Measurements from ENCODE around the gene CLEC3B.

Gene CLEC3B

GRCh38 chr3:45057557-45057956 is 31.5 kb downstream of the CLEC3B start:
- Histone ChIP-seq H3K4me1 (ENCODE audit: control extremely low read depth in 1 of 4, control insufficient read depth in 4 of 4, insufficient read depth in 4 of 4, low read length in 3 of 4) (peaks cover 0 to 2% (median 0%) of the 10 kb centered on the region in 4 experiments), H3K36me3 (ENCODE audit: control insufficient read depth in 4 of 4, insufficient read depth in 4 of 4, low read length in 3 of 4) (no peaks in the 10 kb centered on the region), H3K9me3 (ENCODE audit: control extremely low read depth in 1 of 5, control insufficient read depth in 4 of 5, insufficient read depth in 2 of 5, low read depth in 1 of 5, low read length in 4 of 5) (no peaks in the 10 kb centered on the region), H3K4me3 (ENCODE audit: control insufficient read depth in 1 of 7, extremely low read depth in 1 of 7, insufficient read depth in 4 of 7, low read depth in 2 of 7, low read length in 6 of 7) (no peak overlapping the region), H3K27me3 (replicated peaks in 2 of 5; ENCODE audit: control insufficient read depth in 4 of 5, insufficient read depth in 5 of 5, low read length in 4 of 5) (no peaks in the 10 kb centered on the region), H3K27ac (ENCODE audit: insufficient read depth in 1 of 2, low read depth in 1 of 2, low read length in 2 of 2, poor library complexity in 1 of 2, severe bottlenecking in 2 of 2) (no peak overlapping the region)
- WGBS (ENCODE audit: insufficient coverage): 100% methylated on average over 1 of the region's 3 CpGs
- POLR2A ChIA-PET: no interaction called here
- DNase-seq: no peak
- CTCF ChIA-PET: interaction anchor here (1.5 to 6.1 kb wide), 4 partner anchors 14 to 153 kb away, joined by 4 to 77 read pairs (median 12); no protein-coding TSS in a partner anchor

GRCh38 chr3:45059132-45059531 is 33.0 kb downstream of the CLEC3B start:
- ChIA-PET POLR2A (no interaction called here), CTCF (no interaction called here)
- H3K9me3 ChIP-seq (ENCODE audit: control extremely low read depth in 1 of 5, control insufficient read depth in 4 of 5, insufficient read depth in 2 of 5, low read depth in 1 of 5, low read length in 4 of 5): no peaks in the 10 kb centered on the region
- DNase-seq: no peak
- H3K36me3 ChIP-seq (ENCODE audit: control insufficient read depth in 4 of 4, insufficient read depth in 4 of 4, low read length in 3 of 4): no peaks in the 10 kb centered on the region
- no peak overlapping the region for H3K4me3 ChIP-seq (ENCODE audit: control insufficient read depth in 1 of 7, extremely low read depth in 1 of 7, insufficient read depth in 4 of 7, low read depth in 2 of 7, low read length in 6 of 7)
- H3K27ac ChIP-seq (ENCODE audit: insufficient read depth in 1 of 2, low read depth in 1 of 2, low read length in 2 of 2, poor library complexity in 1 of 2, severe bottlenecking in 2 of 2): no peak overlapping the region
- peaks cover 0 to 11% (median under 1%) of the 10 kb centered on the region in 4 experiments for H3K4me1 ChIP-seq (ENCODE audit: control extremely low read depth in 1 of 4, control insufficient read depth in 4 of 4, insufficient read depth in 4 of 4, low read length in 3 of 4)
- H3K27me3 ChIP-seq (replicated peaks in 2 of 5; ENCODE audit: control insufficient read depth in 4 of 5, insufficient read depth in 5 of 5, low read length in 4 of 5): no peaks in the 10 kb centered on the region
- WGBS (ENCODE audit: insufficient coverage): 100% methylated on average over 1 of the region's 2 CpGs

DNA sequence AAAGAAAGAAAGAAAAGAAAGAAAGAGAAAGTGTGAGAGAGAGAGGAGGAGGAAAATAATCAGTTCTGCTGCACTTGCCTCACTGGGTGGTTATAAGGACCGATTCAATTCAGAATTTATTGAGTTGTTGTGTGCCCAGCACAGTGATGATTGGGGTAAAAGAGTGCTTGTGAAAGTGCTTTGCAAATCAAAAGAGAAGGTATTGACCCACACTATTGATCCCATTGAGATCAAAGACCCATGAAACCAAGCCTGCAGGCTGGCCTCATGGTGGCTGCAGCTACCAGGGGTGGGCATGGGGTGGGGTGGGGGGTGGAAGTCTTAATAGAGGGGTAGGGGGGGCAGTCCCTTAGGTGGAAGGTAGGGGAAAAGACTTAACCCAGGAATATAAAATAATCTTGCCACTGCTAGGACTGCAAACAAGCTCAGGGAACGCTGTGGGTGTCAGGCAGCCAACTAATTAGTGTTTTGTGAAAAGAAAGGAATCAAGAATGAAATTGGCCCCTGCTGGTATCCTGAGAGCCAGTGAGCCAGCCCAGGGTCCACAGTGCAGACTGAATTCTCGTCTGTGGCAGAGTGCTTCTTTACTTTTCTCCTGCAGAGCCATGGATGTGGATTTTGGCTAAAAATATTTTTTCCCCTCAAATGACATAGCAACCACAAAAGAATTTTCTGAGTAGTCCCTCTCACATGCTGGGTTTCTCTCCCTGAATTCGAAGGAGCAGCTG is 34.2 kb downstream of the CLEC3B start:
- Histone ChIP-seq H3K36me3 (ENCODE audit: control insufficient read depth in 4 of 4, insufficient read depth in 4 of 4, low read length in 3 of 4) (no peaks in the 10 kb centered on the region), H3K4me3 (ENCODE audit: control insufficient read depth in 1 of 7, extremely low read depth in 1 of 7, insufficient read depth in 4 of 7, low read depth in 2 of 7, low read length in 6 of 7) (no peak overlapping the region), H3K4me1 (ENCODE audit: control extremely low read depth in 1 of 4, control insufficient read depth in 4 of 4, insufficient read depth in 4 of 4, low read length in 3 of 4) (peaks cover 3 to 21% (median 11%) of the 10 kb centered on the region in 4 experiments), H3K27ac (ENCODE audit: insufficient read depth in 1 of 2, low read depth in 1 of 2, low read length in 2 of 2, poor library complexity in 1 of 2, severe bottlenecking in 2 of 2) (no peak overlapping the region), H3K27me3 (replicated peaks in 2 of 5; ENCODE audit: control insufficient read depth in 4 of 5, insufficient read depth in 5 of 5, low read length in 4 of 5) (no peaks in the 10 kb centered on the region), H3K9me3 (ENCODE audit: control extremely low read depth in 1 of 5, control insufficient read depth in 4 of 5, insufficient read depth in 2 of 5, low read depth in 1 of 5, low read length in 4 of 5) (no peaks in the 10 kb centered on the region)
- 93% methylated on average over 2 of the region's 4 CpGs for WGBS (ENCODE audit: insufficient coverage)
- POLR2A ChIA-PET: no interaction called here
- no peak for DNase-seq
- CTCF ChIA-PET: no interaction called here

DNA sequence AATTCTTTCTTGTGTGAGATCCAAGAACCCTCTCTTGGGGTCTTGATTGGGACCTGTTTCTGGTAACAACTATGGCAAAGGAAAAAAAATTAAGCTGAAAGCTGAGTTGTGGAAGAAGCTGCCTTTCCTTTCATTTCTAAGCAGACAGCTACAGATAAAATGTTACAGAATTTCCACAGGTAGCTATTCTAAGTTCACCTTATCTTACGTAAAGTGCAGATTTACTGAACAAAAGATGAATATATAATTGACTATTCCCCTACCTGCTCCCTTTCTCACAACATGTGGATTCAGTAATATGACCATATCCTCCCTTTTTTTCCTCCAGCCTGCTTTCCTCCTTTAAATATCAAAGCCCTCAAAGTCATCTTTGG is 36.6 kb downstream of the CLEC3B start:
- no peak overlapping the region for H3K4me3 ChIP-seq (ENCODE audit: control insufficient read depth in 1 of 7, extremely low read depth in 1 of 7, insufficient read depth in 4 of 7, low read depth in 2 of 7, low read length in 6 of 7)
- no CpG with 5 or more reads among the region's 1 CpG for WGBS (ENCODE audit: insufficient coverage)
- H3K27ac ChIP-seq (ENCODE audit: insufficient read depth in 1 of 2, low read depth in 1 of 2, low read length in 2 of 2, poor library complexity in 1 of 2, severe bottlenecking in 2 of 2): peak overlapping the region in 1 of 2 experiments; percentile 74
- no peak for DNase-seq
- no peaks in the 10 kb centered on the region for H3K27me3 ChIP-seq (replicated peaks in 2 of 5; ENCODE audit: control insufficient read depth in 4 of 5, insufficient read depth in 5 of 5, low read length in 4 of 5)
- H3K36me3 ChIP-seq (ENCODE audit: control insufficient read depth in 4 of 4, insufficient read depth in 4 of 4, low read length in 3 of 4): no peaks in the 10 kb centered on the region
- ChIA-PET POLR2A (interaction anchor here (0.6 kb wide), 1 partner anchor 436 kb away, joined by 6 read pairs; no protein-coding TSS in a partner anchor), CTCF (interaction anchor here (0.9 to 1.2 kb wide), 2 partner anchors 9 to 161 kb away, joined by 3 read pairs; no protein-coding TSS in a partner anchor)
- no peaks in the 10 kb centered on the region for H3K9me3 ChIP-seq (ENCODE audit: control extremely low read depth in 1 of 5, control insufficient read depth in 4 of 5, insufficient read depth in 2 of 5, low read depth in 1 of 5, low read length in 4 of 5)
- peaks cover 3 to 28% (median 11%) of the 10 kb centered on the region in 4 experiments for H3K4me1 ChIP-seq (ENCODE audit: control extremely low read depth in 1 of 4, control insufficient read depth in 4 of 4, insufficient read depth in 4 of 4, low read length in 3 of 4)

DNA sequence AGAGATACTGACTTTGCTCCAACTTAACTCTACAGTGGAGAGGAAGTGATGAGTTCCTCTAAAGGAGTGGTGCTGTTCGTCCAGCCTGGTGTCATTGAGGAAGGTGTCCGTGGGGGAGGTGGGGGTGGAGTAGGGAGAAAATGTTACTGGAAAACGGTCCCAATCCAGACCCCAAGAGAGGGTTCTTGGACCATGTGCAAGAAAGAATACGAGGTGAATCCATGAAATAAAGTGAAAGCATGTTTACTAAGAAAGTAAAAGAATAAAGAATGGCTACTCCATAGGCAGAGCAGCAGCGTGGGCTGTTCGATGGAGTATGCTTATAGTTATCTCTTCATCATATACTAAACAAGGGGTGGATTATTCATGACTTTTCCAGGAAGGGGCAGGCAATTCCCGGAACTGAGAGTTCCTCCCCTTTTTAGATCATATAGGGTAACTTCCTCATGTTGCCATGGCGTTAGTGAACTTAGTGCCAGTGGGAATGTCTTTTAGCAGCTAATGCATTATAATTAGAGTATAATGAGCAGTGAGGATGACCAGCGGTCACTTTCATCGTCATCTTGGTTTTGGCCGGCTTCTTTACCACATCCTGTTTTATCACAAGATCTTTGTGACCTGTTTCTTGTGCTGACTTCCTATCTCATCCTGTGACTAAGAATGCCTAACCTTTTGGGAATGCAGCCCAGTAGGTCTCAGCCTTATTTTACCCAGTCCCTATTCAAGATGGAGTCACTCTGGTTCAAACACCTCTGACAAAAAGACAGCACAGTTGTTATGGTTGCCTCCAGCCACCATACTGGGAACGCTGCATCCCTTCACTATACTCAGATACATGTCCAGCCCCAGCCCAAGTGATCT is 38.6 kb downstream of the CLEC3B start:
- ChIA-PET POLR2A (no interaction called here), CTCF (interaction anchor here (0.6 to 1.9 kb wide), 4 partner anchors 9 to 146 kb away, joined by 3 to 9 read pairs (median 6); no protein-coding TSS in a partner anchor)
- WGBS (ENCODE audit: insufficient coverage): 26% methylated on average over 7 of the region's 12 CpGs
- peak; percentile 14 to 40 (median 34) for DNase-seq
- no peaks in the 10 kb centered on the region for H3K9me3 ChIP-seq (ENCODE audit: control extremely low read depth in 1 of 5, control insufficient read depth in 4 of 5, insufficient read depth in 2 of 5, low read depth in 1 of 5, low read length in 4 of 5)
- H3K27me3 ChIP-seq (replicated peaks in 2 of 5; ENCODE audit: control insufficient read depth in 4 of 5, insufficient read depth in 5 of 5, low read length in 4 of 5): no peaks in the 10 kb centered on the region
- peaks cover 3 to 28% (median 11%) of the 10 kb centered on the region in 4 experiments for H3K4me1 ChIP-seq (ENCODE audit: control extremely low read depth in 1 of 4, control insufficient read depth in 4 of 4, insufficient read depth in 4 of 4, low read length in 3 of 4)
- H3K4me3 ChIP-seq (ENCODE audit: control insufficient read depth in 1 of 7, extremely low read depth in 1 of 7, insufficient read depth in 4 of 7, low read depth in 2 of 7, low read length in 6 of 7): peak overlapping the region in 5 of 7 experiments; percentile 6 to 69 (median 37)
- peak overlapping the region in 1 of 2 experiments; percentile 79 for H3K27ac ChIP-seq (ENCODE audit: insufficient read depth in 1 of 2, low read depth in 1 of 2, low read length in 2 of 2, poor library complexity in 1 of 2, severe bottlenecking in 2 of 2)
- H3K36me3 ChIP-seq (ENCODE audit: control insufficient read depth in 4 of 4, insufficient read depth in 4 of 4, low read length in 3 of 4): no peaks in the 10 kb centered on the region

GRCh38 chr3:45065373-45065720 is 39.2 kb downstream of the CLEC3B start:
- H3K4me1 ChIP-seq (ENCODE audit: control extremely low read depth in 1 of 4, control insufficient read depth in 4 of 4, insufficient read depth in 4 of 4, low read length in 3 of 4): peaks cover 3 to 28% (median 11%) of the 10 kb centered on the region in 4 experiments
- WGBS (ENCODE audit: insufficient coverage): 100% methylated on average over 1 of the region's 1 CpG
- no peaks in the 10 kb centered on the region for H3K27me3 ChIP-seq (replicated peaks in 2 of 5; ENCODE audit: control insufficient read depth in 4 of 5, insufficient read depth in 5 of 5, low read length in 4 of 5)
- POLR2A ChIA-PET: no interaction called here
- DNase-seq: no peak
- peak overlapping the region in 1 of 2 experiments; percentile 55 for H3K27ac ChIP-seq (ENCODE audit: insufficient read depth in 1 of 2, low read depth in 1 of 2, low read length in 2 of 2, poor library complexity in 1 of 2, severe bottlenecking in 2 of 2)
- no peak overlapping the region for H3K4me3 ChIP-seq (ENCODE audit: control insufficient read depth in 1 of 7, extremely low read depth in 1 of 7, insufficient read depth in 4 of 7, low read depth in 2 of 7, low read length in 6 of 7)
- CTCF ChIA-PET: interaction anchor here (1.6 to 1.9 kb wide), 3 partner anchors 10 to 145 kb away, joined by 5 to 9 read pairs (median 6); no protein-coding TSS in a partner anchor
- H3K9me3 ChIP-seq (ENCODE audit: control extremely low read depth in 1 of 5, control insufficient read depth in 4 of 5, insufficient read depth in 2 of 5, low read depth in 1 of 5, low read length in 4 of 5): no peaks in the 10 kb centered on the region
- H3K36me3 ChIP-seq (ENCODE audit: control insufficient read depth in 4 of 4, insufficient read depth in 4 of 4, low read length in 3 of 4): no peaks in the 10 kb centered on the region
